Measurements from ENCODE around the gene FAM241A.

DNA sequence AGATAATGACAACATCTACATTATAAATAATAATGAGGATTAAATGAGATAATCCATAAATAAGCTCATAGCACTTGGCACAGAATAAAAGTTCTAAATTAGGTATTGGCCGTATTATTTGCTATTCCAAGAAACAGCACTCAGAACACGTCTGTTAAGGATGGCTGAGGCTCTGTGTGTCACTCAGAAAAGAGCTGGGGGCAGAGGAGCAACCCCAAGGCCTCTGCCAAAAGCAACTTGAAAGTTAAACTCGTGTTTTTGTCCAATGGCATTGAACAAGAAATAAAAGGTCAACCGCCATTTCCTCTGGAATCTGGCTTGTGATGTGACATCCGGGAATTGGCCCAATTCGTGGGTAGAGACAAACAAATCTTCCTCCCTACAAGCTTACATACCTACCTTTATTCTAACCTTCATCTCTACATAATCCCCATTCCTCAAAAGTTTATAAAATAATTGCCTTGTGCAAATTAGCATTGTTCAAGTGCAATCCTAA, 42.3 kb upstream of the FAM241A start:
- TF ChIP-seq POLR2A (IDR thresholded peaks at IDR 0.05; ENCODE audit: low read length) (no peak), GATA1 (IDR thresholded peaks at IDR 0.05; ENCODE audit: low read depth, low read length) (no peak)
